HFF-Myc (cell line): Measurements from ENCODE around the gene FRK.
"Not testable (repeated sequence)": the region's sequence is repeated elsewhere in the genome, so short reads cannot be mapped to it uniquely, and the experiment has no call there.

ENCODE experiments used
- DNase-seq: peaks from one replicate; pipeline ENCODE4 v3.0.0-alpha.2; 2011; ENCODE audit warnings: low read depth; ENCODE audit errors: extremely low read depth
- H3K4me3 ChIP-seq: replicated peaks from 2 replicates; pipeline ENCODE4 v1.5.1; 2011; ENCODE audit warnings: low read depth, mild to moderate bottlenecking, control low read depth, low read length
- TF ChIP-seq, protein P1 (sequence below): IDR thresholded peaks from 2 replicates; pipeline ENCODE4 v1.5.1; 2012; ENCODE audit warnings: mild to moderate bottlenecking, low read depth, low read length, control low read depth; ENCODE audit errors: missing control alignments

The FRK gene

DNA sequence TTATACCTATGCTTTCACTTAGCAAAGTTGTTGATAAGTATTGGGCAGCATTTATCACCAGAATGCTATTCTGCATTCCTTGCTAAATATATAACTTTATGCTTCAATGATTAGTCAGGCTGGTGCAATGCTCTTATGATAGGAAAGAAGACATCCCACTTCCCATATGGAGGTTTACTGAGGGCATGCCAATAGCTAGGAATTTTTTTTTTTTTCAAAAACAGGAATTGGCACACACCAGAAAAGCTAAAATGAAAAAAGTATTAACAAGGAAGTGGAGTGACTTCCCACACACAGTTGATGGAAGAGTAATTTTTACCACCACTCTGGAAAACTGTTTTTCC, 90.8 kb downstream of the FRK start:
- no peak overlapping the region for H3K4me3 ChIP-seq
- TF ChIP-seq, protein P1, sequence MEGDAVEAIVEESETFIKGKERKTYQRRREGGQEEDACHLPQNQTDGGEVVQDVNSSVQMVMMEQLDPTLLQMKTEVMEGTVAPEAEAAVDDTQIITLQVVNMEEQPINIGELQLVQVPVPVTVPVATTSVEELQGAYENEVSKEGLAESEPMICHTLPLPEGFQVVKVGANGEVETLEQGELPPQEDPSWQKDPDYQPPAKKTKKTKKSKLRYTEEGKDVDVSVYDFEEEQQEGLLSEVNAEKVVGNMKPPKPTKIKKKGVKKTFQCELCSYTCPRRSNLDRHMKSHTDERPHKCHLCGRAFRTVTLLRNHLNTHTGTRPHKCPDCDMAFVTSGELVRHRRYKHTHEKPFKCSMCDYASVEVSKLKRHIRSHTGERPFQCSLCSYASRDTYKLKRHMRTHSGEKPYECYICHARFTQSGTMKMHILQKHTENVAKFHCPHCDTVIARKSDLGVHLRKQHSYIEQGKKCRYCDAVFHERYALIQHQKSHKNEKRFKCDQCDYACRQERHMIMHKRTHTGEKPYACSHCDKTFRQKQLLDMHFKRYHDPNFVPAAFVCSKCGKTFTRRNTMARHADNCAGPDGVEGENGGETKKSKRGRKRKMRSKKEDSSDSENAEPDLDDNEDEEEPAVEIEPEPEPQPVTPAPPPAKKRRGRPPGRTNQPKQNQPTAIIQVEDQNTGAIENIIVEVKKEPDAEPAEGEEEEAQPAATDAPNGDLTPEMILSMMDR, result no peak
- no peak for DNase-seq

DNA sequence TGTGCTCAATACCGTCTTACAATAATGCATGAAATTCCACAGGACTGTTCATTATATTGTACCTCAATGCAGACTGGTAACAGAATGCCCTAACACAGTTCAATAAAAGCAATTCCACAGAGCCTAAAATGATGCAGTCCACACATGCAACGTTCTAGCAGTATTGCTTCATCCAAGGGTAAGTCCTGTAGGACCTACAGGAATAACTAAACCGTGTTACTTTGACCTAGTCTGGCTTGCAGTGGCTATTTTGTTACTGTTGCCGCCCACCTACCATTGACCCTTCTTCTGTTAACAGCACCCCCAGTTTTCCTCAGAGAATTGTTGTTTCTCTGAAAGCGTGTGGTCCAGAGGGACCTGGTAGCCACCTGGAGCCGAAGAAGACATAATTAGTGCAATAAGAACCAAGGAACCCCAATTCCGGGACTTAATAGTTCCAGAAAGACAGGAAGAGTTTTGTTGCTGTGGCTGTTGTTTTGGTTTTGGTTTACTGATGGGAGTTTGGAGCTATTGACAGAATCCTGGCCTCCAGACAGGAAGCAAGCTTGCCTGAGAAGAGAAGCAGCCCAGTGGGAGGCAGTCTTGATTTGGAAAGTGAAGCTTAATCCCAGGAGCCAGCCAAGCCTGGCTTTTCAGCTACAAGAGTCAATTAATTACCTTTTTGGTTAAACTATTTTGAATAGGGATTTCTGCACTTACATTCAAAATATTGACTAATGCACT, 91.3 kb downstream of the FRK start:
- TF ChIP-seq, protein P1, result no peak
- no peak for DNase-seq
- H3K4me3 ChIP-seq, result no peak overlapping the region

DNA sequence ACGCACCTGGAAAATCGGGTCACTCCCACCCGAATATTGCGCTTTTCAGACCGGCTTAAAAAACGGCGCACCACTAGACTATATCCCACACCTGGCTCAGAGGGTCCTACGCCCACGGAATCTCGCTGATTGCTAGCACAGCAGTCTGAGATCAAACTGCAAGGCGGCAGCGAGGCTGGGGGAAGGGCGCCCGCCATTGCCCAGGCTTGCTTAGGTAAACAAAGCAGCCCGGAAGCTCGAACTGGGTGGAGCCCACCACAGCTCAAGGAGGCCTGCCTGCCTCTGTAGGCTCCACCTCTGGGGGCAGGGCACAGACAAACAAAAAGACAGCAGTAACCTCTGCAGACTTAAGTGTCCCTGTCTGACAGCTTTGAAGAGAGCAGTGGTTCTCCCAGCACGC, 100.4 kb downstream of the FRK start:
- DNase-seq, H3K4me3 ChIP-seq: not testable (repeated sequence)

DNA sequence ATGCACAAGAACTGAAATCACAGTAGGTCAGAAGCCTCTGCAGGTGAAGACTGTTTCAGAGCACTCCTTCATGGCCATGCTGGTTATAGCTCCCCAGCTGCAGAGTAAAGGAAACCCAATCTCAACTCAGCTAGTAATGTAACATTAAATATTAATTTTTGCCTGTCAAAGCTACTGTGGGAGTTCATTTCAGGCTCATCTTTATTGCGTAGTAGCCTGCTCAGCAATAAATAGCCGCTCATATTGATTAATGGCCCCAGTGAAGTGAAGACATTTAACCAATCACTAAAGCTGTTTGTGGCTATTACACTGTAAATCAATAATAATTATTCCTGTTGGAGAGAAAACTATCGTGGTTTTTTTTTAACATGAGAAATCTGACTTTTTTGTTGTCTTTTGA, 101.7 kb downstream of the FRK start:
- H3K4me3 ChIP-seq, result no peak overlapping the region
- DNase-seq, result no peak
- TF ChIP-seq, protein P1, result no peak

DNA sequence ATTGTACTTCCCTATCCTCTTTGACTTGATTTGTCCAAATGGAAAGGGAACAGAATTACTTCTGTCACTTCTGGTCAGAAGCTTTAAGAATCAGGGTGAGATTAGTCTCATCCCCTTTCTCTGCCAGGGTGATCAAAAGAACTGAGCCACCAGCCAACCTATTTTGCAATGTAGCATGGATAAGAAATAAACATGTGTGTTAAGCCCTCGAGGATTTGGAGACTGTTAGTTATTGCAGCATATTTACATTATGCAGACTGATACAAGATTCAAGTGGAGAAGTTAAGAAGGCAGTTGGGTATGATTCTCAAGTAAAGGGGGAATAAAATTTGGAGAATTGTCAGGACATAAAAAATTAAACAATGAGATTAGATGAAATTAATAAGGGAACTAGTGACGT, 106.0 kb downstream of the FRK start:
- no peak for DNase-seq
- TF ChIP-seq, protein P1, result no peak
- H3K4me3 ChIP-seq, result no peak overlapping the region

DNA sequence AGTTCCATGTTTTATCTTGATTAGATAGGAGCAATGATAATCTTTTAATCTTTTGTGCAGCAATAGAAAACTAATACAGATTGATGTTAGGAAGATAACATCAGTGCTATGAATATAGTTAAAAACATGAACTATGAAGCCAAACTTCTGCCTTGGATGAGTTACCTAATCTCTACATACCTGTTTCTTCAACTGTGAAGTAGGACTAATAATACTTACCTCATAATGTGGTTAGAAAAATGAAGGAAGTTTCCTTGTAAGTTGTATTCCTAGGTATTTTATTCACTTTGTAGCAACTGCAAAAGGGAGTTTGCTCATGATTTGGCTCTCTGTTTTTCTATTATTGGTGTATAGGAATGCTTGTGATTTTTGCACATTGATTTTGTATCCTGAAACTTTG, 111.9 kb downstream of the FRK start:
- TF ChIP-seq, protein P1, result no peak
- no peak overlapping the region for H3K4me3 ChIP-seq
- DNase-seq, result no peak

DNA sequence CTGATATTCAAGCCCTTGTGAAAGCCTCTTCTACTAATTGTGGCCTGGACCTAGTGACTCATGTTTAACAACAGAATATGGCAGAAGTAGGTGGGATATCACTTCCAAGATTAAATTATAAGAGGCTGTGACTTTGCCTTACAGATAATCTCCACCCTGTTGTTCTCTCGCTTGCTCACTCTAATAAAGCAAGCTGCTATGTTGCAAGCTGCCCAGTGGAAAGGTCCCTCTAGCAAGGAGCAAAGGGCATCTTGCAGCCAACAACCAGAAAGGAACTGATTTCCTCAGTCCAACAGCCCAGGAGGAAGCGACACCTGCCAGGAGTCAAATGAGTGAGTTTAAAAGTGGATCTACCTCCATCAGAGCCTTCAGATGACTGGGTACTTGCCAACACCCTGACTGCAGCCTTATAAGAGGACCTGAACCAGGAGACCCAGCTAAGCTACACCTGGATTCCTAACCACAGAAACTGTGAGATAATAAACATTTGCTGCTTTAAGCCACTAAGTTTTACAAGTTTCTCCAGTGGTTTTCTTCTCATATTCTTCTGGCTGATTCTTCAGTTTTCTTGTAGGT, 112.6 kb downstream of the FRK start:
- no peak overlapping the region for H3K4me3 ChIP-seq

More for the DNA sequence above, 112.6 kb downstream of the FRK start:
- no peak for DNase-seq
- TF ChIP-seq, protein P1, result no peak
